HepG2 (cell line): ENCODE measurements around the gene RNASE13. TPM values are rescaled to one million over a fixed set of nuclear protein-coding genes. Genes with fewer than 3 reads are reported as not detected.

ENCODE experiments used
- AGO2 ChIP-seq: fragments of 200-400 bp; formaldehyde crosslinking; optimal IDR thresholded peaks from 2 replicates; pipeline ENCODE3; 2017; ENCODE audit warnings: mild to moderate bottlenecking, low read depth, low read length, moderate library complexity
- ARID2 ChIP-seq: sonication (generic); formaldehyde crosslinking; IDR thresholded peaks from 2 replicates; pipeline ENCODE4 v1.8.1; 2022; ENCODE audit warnings: mild to moderate bottlenecking, missing genetic modification reagents, borderline replicate concordance
- JUND ChIP-seq: sonication (generic); formaldehyde crosslinking; IDR thresholded peaks from 2 replicates; pipeline ENCODE4 v1.8.0; 2022; ENCODE audit warnings: mild to moderate bottlenecking, missing genetic modification reagents
- MTA1 ChIP-seq: sonication (generic); formaldehyde crosslinking; IDR thresholded peaks from 2 replicates; pipeline ENCODE4 v1.4.0; 2020; ENCODE audit warnings: missing genetic modification reagents, mild to moderate bottlenecking, borderline replicate concordance
- MXI1 ChIP-seq: IDR thresholded peaks from 3 replicates; pipeline ENCODE4 v1.6.1; 2012; ENCODE audit warnings: low read depth, low read length, inconsistent platforms, borderline replicate concordance
- NR2C2 ChIP-seq: sonication (generic); formaldehyde crosslinking; IDR thresholded peaks from 2 replicates; pipeline ENCODE4 v1.4.0; 2020; ENCODE audit warnings: missing genetic modification reagents, mild to moderate bottlenecking, moderate library complexity, borderline replicate concordance
- PRDM15 ChIP-seq: sonication (generic); formaldehyde crosslinking; IDR thresholded peaks from 2 replicates; pipeline ENCODE4 v1.4.0; 2020; ENCODE audit warnings: missing genetic modification reagents
- RELA ChIP-seq: sonication (generic); formaldehyde crosslinking; IDR thresholded peaks from 2 replicates; pipeline ENCODE4 v1.4.0; 2020; ENCODE audit warnings: missing genetic modification reagents
- SP2 ChIP-seq: sonication (generic); formaldehyde crosslinking; IDR thresholded peaks from 2 replicates; pipeline ENCODE4 v1.5.1; 2020; ENCODE audit warnings: mild to moderate bottlenecking, missing genetic modification reagents
- SRF ChIP-seq: IDR thresholded peaks from 2 replicates; pipeline ENCODE4 v1.6.1; 2011; ENCODE audit warnings: mild to moderate bottlenecking, low read depth, low read length, moderate library complexity
- U2AF1 ChIP-seq: fragments of 200-400 bp; formaldehyde crosslinking; optimal IDR thresholded peaks from 2 replicates; pipeline ENCODE3; 2017; ENCODE audit warnings: mild to moderate bottlenecking, low read depth, low read length
- U2AF2 ChIP-seq: fragments of 200-400 bp; formaldehyde crosslinking; IDR thresholded peaks from 2 replicates; pipeline ENCODE4 v1.6.1; 2017; ENCODE audit warnings: low read depth, mild to moderate bottlenecking, low read length
- ZKSCAN5 ChIP-seq: sonication (generic); formaldehyde crosslinking; IDR thresholded peaks from 2 replicates; pipeline ENCODE4 v1.5.1; 2020; ENCODE audit warnings: mild to moderate bottlenecking, missing genetic modification reagents
- ZNF317 ChIP-seq: sonication (generic); formaldehyde crosslinking; IDR thresholded peaks from 2 replicates; pipeline ENCODE4 v1.5.0; 2020; ENCODE audit warnings: mild to moderate bottlenecking, missing genetic modification reagents
- ZNF414 ChIP-seq: sonication (generic); formaldehyde crosslinking; IDR thresholded peaks from 2 replicates; pipeline ENCODE4 v1.5.0; 2020; ENCODE audit warnings: missing genetic modification reagents
- ZNF441 ChIP-seq: sonication (generic); formaldehyde crosslinking; IDR thresholded peaks from 2 replicates; pipeline ENCODE4 v1.7.0; 2021; ENCODE audit warnings: missing genetic modification reagents, borderline replicate concordance
- ZNF460 ChIP-seq: sonication (generic); formaldehyde crosslinking; IDR thresholded peaks from 2 replicates; pipeline ENCODE4 v1.5.1; 2020; ENCODE audit warnings: missing genetic modification reagents, mild to moderate bottlenecking, borderline replicate concordance
- ZNF503 ChIP-seq: sonication (generic); formaldehyde crosslinking; IDR thresholded peaks from 2 replicates; pipeline ENCODE4 v1.4.0; 2020; ENCODE audit warnings: missing genetic modification reagents
- ZNF543 ChIP-seq: sonication (generic); formaldehyde crosslinking; IDR thresholded peaks from 2 replicates; pipeline ENCODE4 v1.4.0; 2020; ENCODE audit warnings: mild to moderate bottlenecking, missing genetic modification reagents
- ZNF574 ChIP-seq: sonication (generic); formaldehyde crosslinking; IDR thresholded peaks from 2 replicates; pipeline ENCODE4 v1.4.0; 2020; ENCODE audit warnings: missing genetic modification reagents
- ZNF883 ChIP-seq: sonication (generic); formaldehyde crosslinking; IDR thresholded peaks from 2 replicates; pipeline ENCODE4 v1.5.1; 2020; ENCODE audit warnings: mild to moderate bottlenecking, missing genetic modification reagents; ENCODE audit errors: not compliant biosample characterization
- polyA plus RNA-seq, 8 experiments: library from polyadenylated mRNA; depleted of rRNA in 3 of 8; stranded (reverse) in 7 of 8; unstranded in 1 of 8; fragments of >200 nt; fragmentation: Illumina TruSeq in 4 of 8; extraction: Trizol in 4 of 8; gene quantifications; 2 replicates each; pipeline versions ENCODE4 v1.2.1 to v1.2.3, GENCODE V29; 2011 to 2016; ENCODE audit warnings: low read depth in 4 of 8, missing spikeins in 1 of 8, mixed read lengths in 1 of 8; ENCODE audit not compliant: insufficient read depth in 1 of 8
- total RNA-seq, 5 experiments: library from RNA; depleted of rRNA; stranded (reverse); fragments of >200 nt; fragmentation: Illumina TruSeq; extraction: Trizol; gene quantifications; 2 replicates each; pipeline ENCODE4 v1.2.3, GENCODE V29; 2016; ENCODE audit warnings: low read depth in 1 of 5

Gene RNASE13
- total and polyA plus RNA-seq, 2 of the 13 experiments (the other 11 are each of a cell fraction or from before 2014, with no cell fraction given) = 1.0 TPM; not detected in 1

- TF ChIP-seq NR2C2 (CRISPR knock-in tag) (peak; percentile 51; the same call in 1 of the 2 replicates), ZKSCAN5 (CRISPR knock-in tag) (no peak), ZNF317 (0 out of 2 replicates have a peak, but pooled peaks have one; percentile 23), PRDM15 (CRISPR knock-in tag) (no peak), ZNF414 (CRISPR knock-in tag) (no peak), U2AF1 (peak; percentile 23), ZNF503 (CRISPR knock-in tag) (no peak), MTA1 (peak; percentile 86; the same call in 1 of the 2 replicates), ZNF460 (CRISPR knock-in tag) (no peak), JUND (CRISPR knock-in tag) (no peak), SP2 (peak; percentile 34), AGO2 (peak; percentile 66), ZNF441 (peak; percentile 67), RELA (0 out of 2 replicates have a peak, but pooled peaks have one; percentile 38), SRF (no peak), MXI1 (no peak), U2AF2 (no peak), ARID2 (CRISPR knock-in tag) (no peak), ZNF883 (CRISPR knock-in tag) (peak; percentile 87), ZNF574 (CRISPR knock-in tag) (no peak; the same call in 1 of the 2 replicates), ZNF543 (CRISPR knock-in tag) (0 out of 2 replicates have a peak, but pooled peaks have one; percentile 60)
These were observed 36.1 kb upstream of the RNASE13 start (continued) for GRCh38 chr14:21070610-21071224.
